GM23338 (cell line): ENCODE data around the gene MEI4.

Experiments
- CTCF ChIP-seq, 2 experiments: fragments of 200-600 bp in 1 of 2; sonication (generic) in 1 of 2; conservative IDR thresholded peaks; 2 replicates each; pipeline versions ENCODE4 v1.5.1 to v1.6.1; 2016 to 2017; ENCODE audit warnings: antibody characterized with exemption in 2 of 2, low read depth in 2 of 2, mild to moderate bottlenecking in 2 of 2, moderate library complexity in 1 of 2
- JUNB ChIP-seq: IDR thresholded peaks from one replicate; pipeline ENCODE4 v1.6.1; 2016; ENCODE audit warnings: antibody characterized with exemption; ENCODE audit not compliant: unreplicated experiment

GRCh38 chr6:77715588-77715987 is 62.7 kb downstream of the MEI4 start:
- TF ChIP-seq CTCF (conservative IDR thresholded peaks at IDR 0.05; ENCODE audit: low read depth in 2 of 2) = no peak
- no peak for TF ChIP-seq JUNB
